NCI-H748 (cell line): ENCODE results near the gene KRT73.
A peak's percentile ranks its signal among the peaks of the same experiment; 100 is the strongest.

Source experiments
- DNase-seq: peaks from one replicate; lab custom pipeline; 2025; ENCODE audit not compliant: unreplicated experiment; lab: John Stamatoyannopoulos, UW

KRT73 gene

GRCh38 chr12:52646613-52647012, 28.3 kb upstream of the KRT73 start:
- DNase-seq, result no peak

- DNase-seq, result no peak
Observed at GRCh38 chr12:52645982-52646381, 27.6 kb upstream of the KRT73 start.

GRCh38 chr12:52645120-52645761, 26.9 kb upstream of the KRT73 start:
- no peak for DNase-seq

- DNase-seq, result no peak
Observed at GRCh38 chr12:52644078-52644415, 25.7 kb upstream of the KRT73 start.

GRCh38 chr12:52643233-52644077, 25.1 kb upstream of the KRT73 start:
- no peak for DNase-seq

- DNase-seq, result no peak
Observed at GRCh38 chr12:52641468-52641867, 23.1 kb upstream of the KRT73 start.

GRCh38 chr12:52637299-52637698, 18.9 kb upstream of the KRT73 start:
- DNase-seq, result no peak

GRCh38 chr12:52636592-52637258, 18.4 kb upstream of the KRT73 start:
- DNase-seq, result no peak

GRCh38 chr12:52636189-52636588, 17.8 kb upstream of the KRT73 start:
- DNase-seq, result no peak

- DNase-seq, result peak; percentile 14
Observed at GRCh38 chr12:52634266-52635056, 16.1 kb upstream of the KRT73 start.

- no peak for DNase-seq
Observed at GRCh38 chr12:52633383-52633782, 15.0 kb upstream of the KRT73 start.

- no peak for DNase-seq
Observed at GRCh38 chr12:52632656-52633055, 14.3 kb upstream of the KRT73 start.

GRCh38 chr12:52631676-52632459, 13.5 kb upstream of the KRT73 start:
- no peak for DNase-seq

GRCh38 chr12:52631264-52631663, 12.9 kb upstream of the KRT73 start:
- DNase-seq, result no peak

- no peak for DNase-seq
Observed at GRCh38 chr12:52630599-52631200, 12.3 kb upstream of the KRT73 start.

GRCh38 chr12:52630008-52630500, 11.7 kb upstream of the KRT73 start:
- no peak for DNase-seq

GRCh38 chr12:52629281-52630007, 11.1 kb upstream of the KRT73 start:
- no peak for DNase-seq

- DNase-seq, result no peak
Observed at GRCh38 chr12:52628841-52629240, 10.5 kb upstream of the KRT73 start.

GRCh38 chr12:52628111-52628507, 9.8 kb upstream of the KRT73 start:
- no peak for DNase-seq
